ENCODE measurements around the gene LAMTOR4. TPM values are rescaled to one million over a fixed set of nuclear protein-coding genes. Genes with fewer than 3 reads are reported as not detected.

The LAMTOR4 gene
- total and polyA plus RNA-seq, 2 of the 13 experiments (the other 11 are each of a cell fraction or from before 2014, with no cell fraction given) = 115 to 118 TPM

DNA sequence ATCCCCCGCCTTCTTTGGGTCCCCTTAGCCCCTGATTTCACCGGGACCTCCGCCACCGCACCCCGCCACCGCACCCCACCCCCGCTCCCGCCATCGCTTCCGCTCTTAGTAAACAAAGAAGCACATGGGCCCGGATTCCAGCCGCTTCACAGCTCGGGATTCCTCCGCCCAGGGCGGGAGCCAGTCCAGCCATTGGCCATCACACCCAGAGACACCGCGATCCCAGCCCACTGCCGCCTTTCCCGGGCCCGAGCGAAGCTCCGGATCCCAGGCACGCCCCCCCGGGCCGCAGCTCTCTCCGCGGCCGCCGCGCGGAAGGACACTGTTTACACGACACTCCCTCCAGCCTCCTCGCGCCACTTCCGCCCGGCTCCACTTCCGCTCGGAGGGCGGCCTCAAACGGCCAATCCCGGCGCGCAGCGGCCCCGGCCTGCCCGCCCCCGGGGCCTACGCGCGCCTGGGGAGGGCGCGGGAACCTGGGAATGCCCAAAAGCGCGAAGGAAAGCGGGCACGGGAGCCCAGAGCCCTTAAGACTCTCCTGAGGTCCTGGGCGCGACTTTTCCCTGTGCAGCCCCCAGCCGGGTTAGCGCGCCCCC lies 48.2 kb upstream of the LAMTOR4 start (continued):
- peak; percentile 79; the same call in 1 of the 2 replicates for TF ChIP-seq ESRRA (CRISPR knock-in tag; IDR thresholded peaks at IDR 0.05; ENCODE audit: low read depth)
- no peak for TF ChIP-seq NFATC3 (CRISPR knock-in tag; IDR thresholded peaks at IDR 0.05)
- TF ChIP-seq, protein P1, sequence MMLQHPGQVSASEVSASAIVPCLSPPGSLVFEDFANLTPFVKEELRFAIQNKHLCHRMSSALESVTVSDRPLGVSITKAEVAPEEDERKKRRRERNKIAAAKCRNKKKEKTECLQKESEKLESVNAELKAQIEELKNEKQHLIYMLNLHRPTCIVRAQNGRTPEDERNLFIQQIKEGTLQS (CRISPR knock-in tag; IDR thresholded peaks at IDR 0.05) = peak; percentile 54; the same call in 1 of the 2 replicates
- no peak for TF ChIP-seq ZNF562 (CRISPR knock-in tag; IDR thresholded peaks at IDR 0.05; ENCODE audit: borderline replicate concordance)
- TF ChIP-seq, protein P2, sequence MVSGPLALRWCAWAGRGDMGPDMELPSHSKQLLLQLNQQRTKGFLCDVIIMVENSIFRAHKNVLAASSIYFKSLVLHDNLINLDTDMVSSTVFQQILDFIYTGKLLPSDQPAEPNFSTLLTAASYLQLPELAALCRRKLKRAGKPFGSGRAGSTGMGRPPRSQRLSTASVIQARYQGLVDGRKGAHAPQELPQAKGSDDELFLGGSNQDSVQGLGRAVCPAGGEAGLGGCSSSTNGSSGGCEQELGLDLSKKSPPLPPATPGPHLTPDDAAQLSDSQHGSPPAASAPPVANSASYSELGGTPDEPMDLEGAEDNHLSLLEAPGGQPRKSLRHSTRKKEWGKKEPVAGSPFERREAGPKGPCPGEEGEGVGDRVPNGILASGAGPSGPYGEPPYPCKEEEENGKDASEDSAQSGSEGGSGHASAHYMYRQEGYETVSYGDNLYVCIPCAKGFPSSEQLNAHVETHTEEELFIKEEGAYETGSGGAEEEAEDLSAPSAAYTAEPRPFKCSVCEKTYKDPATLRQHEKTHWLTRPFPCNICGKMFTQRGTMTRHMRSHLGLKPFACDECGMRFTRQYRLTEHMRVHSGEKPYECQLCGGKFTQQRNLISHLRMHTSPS (CRISPR knock-in tag; IDR thresholded peaks at IDR 0.05; ENCODE audit: low read depth) = no peak; the same call in 1 of the 2 replicates
- no peak for TF ChIP-seq RFX5 (IDR thresholded peaks at IDR 0.05; ENCODE audit: low read depth, low read length)
- TF ChIP-seq, protein P3, sequence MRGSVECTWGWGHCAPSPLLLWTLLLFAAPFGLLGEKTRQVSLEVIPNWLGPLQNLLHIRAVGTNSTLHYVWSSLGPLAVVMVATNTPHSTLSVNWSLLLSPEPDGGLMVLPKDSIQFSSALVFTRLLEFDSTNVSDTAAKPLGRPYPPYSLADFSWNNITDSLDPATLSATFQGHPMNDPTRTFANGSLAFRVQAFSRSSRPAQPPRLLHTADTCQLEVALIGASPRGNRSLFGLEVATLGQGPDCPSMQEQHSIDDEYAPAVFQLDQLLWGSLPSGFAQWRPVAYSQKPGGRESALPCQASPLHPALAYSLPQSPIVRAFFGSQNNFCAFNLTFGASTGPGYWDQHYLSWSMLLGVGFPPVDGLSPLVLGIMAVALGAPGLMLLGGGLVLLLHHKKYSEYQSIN (CRISPR knock-in tag; IDR thresholded peaks at IDR 0.05; ENCODE audit: borderline replicate concordance) = no peak
- TF ChIP-seq ATAD3A (CRISPR knock-in tag; IDR thresholded peaks at IDR 0.05) = no peak
- TF ChIP-seq ZNF446 (CRISPR knock-in tag; IDR thresholded peaks at IDR 0.05) = no peak; the same call in 1 of the 2 replicates
- TF ChIP-seq U2AF1 (optimal IDR thresholded peaks at IDR 0.05; ENCODE audit: low read depth, low read length) = peak; percentile 41
- TF ChIP-seq RARA (CRISPR knock-in tag; IDR thresholded peaks at IDR 0.05) = peak; percentile 41; the same call in 1 of the 2 replicates
- TF ChIP-seq, protein P4, sequence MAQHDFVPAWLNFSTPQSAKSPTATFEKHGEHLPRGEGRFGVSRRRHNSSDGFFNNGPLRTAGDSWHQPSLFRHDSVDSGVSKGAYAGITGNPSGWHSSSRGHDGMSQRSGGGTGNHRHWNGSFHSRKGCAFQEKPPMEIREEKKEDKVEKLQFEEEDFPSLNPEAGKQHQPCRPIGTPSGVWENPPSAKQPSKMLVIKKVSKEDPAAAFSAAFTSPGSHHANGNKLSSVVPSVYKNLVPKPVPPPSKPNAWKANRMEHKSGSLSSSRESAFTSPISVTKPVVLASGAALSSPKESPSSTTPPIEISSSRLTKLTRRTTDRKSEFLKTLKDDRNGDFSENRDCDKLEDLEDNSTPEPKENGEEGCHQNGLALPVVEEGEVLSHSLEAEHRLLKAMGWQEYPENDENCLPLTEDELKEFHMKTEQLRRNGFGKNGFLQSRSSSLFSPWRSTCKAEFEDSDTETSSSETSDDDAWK (CRISPR knock-in tag; IDR thresholded peaks at IDR 0.05) = no peak
- no peak for TF ChIP-seq RXRA (CRISPR knock-in tag; IDR thresholded peaks at IDR 0.05)
- TF ChIP-seq, protein P5, sequence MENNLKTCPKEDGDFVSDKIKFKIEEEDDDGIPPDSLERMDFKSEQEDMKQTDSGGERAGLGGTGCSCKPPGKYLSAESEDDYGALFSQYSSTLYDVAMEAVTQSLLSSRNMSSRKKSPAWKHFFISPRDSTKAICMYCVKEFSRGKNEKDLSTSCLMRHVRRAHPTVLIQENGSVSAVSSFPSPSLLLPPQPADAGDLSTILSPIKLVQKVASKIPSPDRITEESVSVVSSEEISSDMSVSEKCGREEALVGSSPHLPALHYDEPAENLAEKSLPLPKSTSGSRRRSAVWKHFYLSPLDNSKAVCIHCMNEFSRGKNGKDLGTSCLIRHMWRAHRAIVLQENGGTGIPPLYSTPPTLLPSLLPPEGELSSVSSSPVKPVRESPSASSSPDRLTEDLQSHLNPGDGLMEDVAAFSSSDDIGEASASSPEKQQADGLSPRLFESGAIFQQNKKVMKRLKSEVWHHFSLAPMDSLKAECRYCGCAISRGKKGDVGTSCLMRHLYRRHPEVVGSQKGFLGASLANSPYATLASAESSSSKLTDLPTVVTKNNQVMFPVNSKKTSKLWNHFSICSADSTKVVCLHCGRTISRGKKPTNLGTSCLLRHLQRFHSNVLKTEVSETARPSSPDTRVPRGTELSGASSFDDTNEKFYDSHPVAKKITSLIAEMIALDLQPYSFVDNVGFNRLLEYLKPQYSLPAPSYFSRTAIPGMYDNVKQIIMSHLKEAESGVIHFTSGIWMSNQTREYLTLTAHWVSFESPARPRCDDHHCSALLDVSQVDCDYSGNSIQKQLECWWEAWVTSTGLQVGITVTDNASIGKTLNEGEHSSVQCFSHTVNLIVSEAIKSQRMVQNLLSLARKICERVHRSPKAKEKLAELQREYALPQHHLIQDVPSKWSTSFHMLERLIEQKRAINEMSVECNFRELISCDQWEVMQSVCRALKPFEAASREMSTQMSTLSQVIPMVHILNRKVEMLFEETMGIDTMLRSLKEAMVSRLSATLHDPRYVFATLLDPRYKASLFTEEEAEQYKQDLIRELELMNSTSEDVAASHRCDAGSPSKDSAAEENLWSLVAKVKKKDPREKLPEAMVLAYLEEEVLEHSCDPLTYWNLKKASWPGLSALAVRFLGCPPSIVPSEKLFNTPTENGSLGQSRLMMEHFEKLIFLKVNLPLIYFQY (CRISPR knock-in tag; IDR thresholded peaks at IDR 0.05; ENCODE audit: borderline replicate concordance) = no peak; the same call in 1 of the 2 replicates
- peak; percentile 75; the same call in 1 of the 2 replicates for TF ChIP-seq EED (CRISPR knock-in tag; IDR thresholded peaks at IDR 0.05)
- TF ChIP-seq, protein P6, sequence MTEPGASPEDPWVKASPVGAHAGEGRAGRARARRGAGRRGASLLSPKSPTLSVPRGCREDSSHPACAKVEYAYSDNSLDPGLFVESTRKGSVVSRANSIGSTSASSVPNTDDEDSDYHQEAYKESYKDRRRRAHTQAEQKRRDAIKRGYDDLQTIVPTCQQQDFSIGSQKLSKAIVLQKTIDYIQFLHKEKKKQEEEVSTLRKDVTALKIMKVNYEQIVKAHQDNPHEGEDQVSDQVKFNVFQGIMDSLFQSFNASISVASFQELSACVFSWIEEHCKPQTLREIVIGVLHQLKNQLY (CRISPR knock-in tag; IDR thresholded peaks at IDR 0.05) = no peak
- peak; percentile 97 for TF ChIP-seq MXI1 (IDR thresholded peaks at IDR 0.05; ENCODE audit: borderline replicate concordance, low read depth, low read length)
- TF ChIP-seq, protein P7, sequence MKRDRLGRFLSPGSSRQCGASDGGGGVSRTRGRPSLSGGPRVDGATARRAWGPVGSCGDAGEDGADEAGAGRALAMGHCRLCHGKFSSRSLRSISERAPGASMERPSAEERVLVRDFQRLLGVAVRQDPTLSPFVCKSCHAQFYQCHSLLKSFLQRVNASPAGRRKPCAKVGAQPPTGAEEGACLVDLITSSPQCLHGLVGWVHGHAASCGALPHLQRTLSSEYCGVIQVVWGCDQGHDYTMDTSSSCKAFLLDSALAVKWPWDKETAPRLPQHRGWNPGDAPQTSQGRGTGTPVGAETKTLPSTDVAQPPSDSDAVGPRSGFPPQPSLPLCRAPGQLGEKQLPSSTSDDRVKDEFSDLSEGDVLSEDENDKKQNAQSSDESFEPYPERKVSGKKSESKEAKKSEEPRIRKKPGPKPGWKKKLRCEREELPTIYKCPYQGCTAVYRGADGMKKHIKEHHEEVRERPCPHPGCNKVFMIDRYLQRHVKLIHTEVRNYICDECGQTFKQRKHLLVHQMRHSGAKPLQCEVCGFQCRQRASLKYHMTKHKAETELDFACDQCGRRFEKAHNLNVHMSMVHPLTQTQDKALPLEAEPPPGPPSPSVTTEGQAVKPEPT (CRISPR knock-in tag; IDR thresholded peaks at IDR 0.05; ENCODE audit: low read depth) = peak; percentile 72; the same call in 1 of the 2 replicates
- TF ChIP-seq HDAC2 (CRISPR knock-in tag; IDR thresholded peaks at IDR 0.05) = peak; percentile 88
